AG04449 (cell line): ENCODE measurements around the gene ATP7A.

Experiments
- CTCF ChIA-PET: fragments of 350-600 bp; formaldehyde crosslinking; extraction: SDS; loops from one replicate; lab custom pipeline; 2021; ENCODE audit warnings: antibody characterized with exemption; lab: Yijun Ruan, JAX
- POLR2A ChIA-PET: fragments of 400-600, 350-600 bp; formaldehyde crosslinking; extraction: SDS; loops from one replicate; lab custom pipeline; 2020; ENCODE audit warnings: antibody characterized with exemption, inconsistent platforms; lab: Yijun Ruan, JAX
- DNase-seq: peaks from one replicate; pipeline ENCODE4 v3.0.0-alpha.2; 2010; ENCODE audit warnings: low read depth, low spot score
- H3K4me3 ChIP-seq: 2 replicates; pipeline ENCODE4 v1.5.1; 2011; ENCODE audit warnings: low read depth, mild to moderate bottlenecking, control low read depth, low read length
- CTCF ChIP-seq: IDR thresholded peaks from one replicate; pipeline ENCODE4 v1.5.1; 2011; ENCODE audit warnings: mild to moderate bottlenecking, moderate library complexity, low read length, control low read depth, inconsistent platforms; ENCODE audit not compliant: insufficient read depth; ENCODE audit errors: missing control alignments

ATP7A gene

GRCh38 chrX:77953302-77953701, 42.8 kb downstream of the ATP7A start:
- no peak for DNase-seq
- ChIA-PET POLR2A (no interaction called here), CTCF (no interaction called here)
- H3K4me3 ChIP-seq, result no peak overlapping the region
- no peak for TF ChIP-seq CTCF

- H3K4me3 ChIP-seq, result no peak overlapping the region
- CTCF ChIA-PET, result no interaction called here
- DNase-seq, result peak; percentile 16
- POLR2A ChIA-PET, result no interaction called here
- no peak for TF ChIP-seq CTCF
Observed at GRCh38 chrX:77953708-77954107, 43.2 kb downstream of the ATP7A start.

GRCh38 chrX:77960567-77960966, 50.1 kb downstream of the ATP7A start:
- POLR2A ChIA-PET, result no interaction called here
- H3K4me3 ChIP-seq, result no peak overlapping the region
- no peak for TF ChIP-seq CTCF
- no peak for DNase-seq
- CTCF ChIA-PET, result no interaction called here

GRCh38 chrX:77961063-77961462, 50.6 kb downstream of the ATP7A start:
- ChIA-PET CTCF (no interaction called here), POLR2A (no interaction called here)
- no peak for DNase-seq
- H3K4me3 ChIP-seq, result no peak overlapping the region
- TF ChIP-seq CTCF, result no peak

- DNase-seq, result no peak
- no peak for TF ChIP-seq CTCF
- no peak overlapping the region for H3K4me3 ChIP-seq
- POLR2A ChIA-PET, result no interaction called here
- CTCF ChIA-PET, result no interaction called here
Observed at GRCh38 chrX:77962068-77962902, 51.8 kb downstream of the ATP7A start.

- ChIA-PET CTCF (no interaction called here), POLR2A (no interaction called here)
- DNase-seq, result no peak
- no peak for TF ChIP-seq CTCF
- H3K4me3 ChIP-seq, result no peak overlapping the region
Observed at GRCh38 chrX:77966361-77966760, 55.9 kb downstream of the ATP7A start.
